Activated CD8-positive, alpha-beta T cell treated with anti-CD3 and anti-CD28 coated beads, Interleukin-2, amount 10 ng/mL, durations not matched to agents 7 days and 5 days (primary cell): ENCODE measurements around the gene PDZD7. TPM values are rescaled to one million over a fixed set of nuclear protein-coding genes. Genes with fewer than 3 reads are reported as not detected.
A peak's percentile ranks its signal among the peaks of the same experiment; 100 is the strongest.
"Not testable (repeated sequence)": the region's sequence is repeated elsewhere in the genome, so short reads cannot be mapped to it uniquely, and the experiment has no call there.

Source experiments
- ATAC-seq: fragments of 150-1000 bp; cut with Tn5 transposase; one replicate; pipeline ENCODE4 v1.10.0; 2021; ENCODE audit warnings: moderate library complexity
- CTCF ChIA-PET: fragments of 350-600 bp; sonication (Branson Sonifier 250); formaldehyde crosslinking; loops from one replicate; lab custom pipeline; 2021; ENCODE audit warnings: antibody characterized with exemption; lab: Charles Lee
- POLR2A ChIA-PET: fragments of 350-600 bp; sonication (Branson Sonifier 250); formaldehyde crosslinking; loops from one replicate; lab custom pipeline; 2021; ENCODE audit warnings: antibody characterized with exemption; lab: Charles Lee
- DNase-seq: peaks from one replicate; pipeline ENCODE4 v3.0.0-alpha.2; 2020
- H3K27ac Mint-ChIP-seq: one replicate; pipeline ENCODE4 v1.8.0; 2021; ENCODE audit warnings: mild to moderate bottlenecking, mixed read lengths
- H3K27me3 Mint-ChIP-seq: one replicate; pipeline ENCODE4 v1.8.0; 2021; ENCODE audit warnings: low read depth, mixed read lengths
- H3K36me3 Mint-ChIP-seq: one replicate; pipeline ENCODE4 v1.8.0; 2021; ENCODE audit warnings: low read depth, mixed read lengths
- H3K4me1 Mint-ChIP-seq: one replicate; pipeline ENCODE4 v1.8.0; 2021; ENCODE audit warnings: low read depth, mixed read lengths
- H3K4me3 Mint-ChIP-seq: one replicate; pipeline ENCODE4 v1.8.0; 2021; ENCODE audit warnings: mild to moderate bottlenecking, mixed read lengths
- H3K9me3 Mint-ChIP-seq: one replicate; pipeline ENCODE4 v1.8.0; 2022; ENCODE audit warnings: mixed read lengths; ENCODE audit not compliant: insufficient read depth
- total RNA-seq, 2 experiments: library from RNA; stranded (reverse); gene quantifications; one replicate each; pipeline ENCODE4 v1.2.3, GENCODE V29; 2021

Gene PDZD7
- total RNA-seq, 2 experiments from 2014 or later, result 0.47 to 0.50 TPM

GRCh38 chr10:100978901-100979195 lies 52.1 kb downstream of the PDZD7 start:
- no peaks in the 10 kb centered on the region for H3K9me3 Mint-ChIP-seq
- H3K36me3 Mint-ChIP-seq, result peaks cover 2% of the 10 kb centered on the region
- no peak overlapping the region for H3K27ac Mint-ChIP-seq
- H3K4me1 Mint-ChIP-seq, result no peaks in the 10 kb centered on the region
- CTCF ChIA-PET, result no interaction called here
- POLR2A ChIA-PET, result no interaction called here
- ATAC-seq (no peak), DNase-seq (no peak)
- no peaks in the 10 kb centered on the region for H3K27me3 Mint-ChIP-seq
- no peak overlapping the region for H3K4me3 Mint-ChIP-seq

GRCh38 chr10:100978121-100978900 lies 52.6 kb downstream of the PDZD7 start:
- DNase-seq (no peak), ATAC-seq (no peak)
- ChIA-PET CTCF (no interaction called here), POLR2A (no interaction called here)
- Mint-ChIP-seq H3K4me3 (no peak overlapping the region), H3K27ac (no peak overlapping the region), H3K27me3 (no peaks in the 10 kb centered on the region), H3K4me1 (no peaks in the 10 kb centered on the region), H3K36me3 (peaks cover 2% of the 10 kb centered on the region), H3K9me3 (no peaks in the 10 kb centered on the region)

GRCh38 chr10:100977436-100977835 lies 53.5 kb downstream of the PDZD7 start:
- Mint-ChIP-seq H3K4me1 (no peaks in the 10 kb centered on the region), H3K4me3 (no peak overlapping the region), H3K27me3 (no peaks in the 10 kb centered on the region), H3K27ac (no peak overlapping the region), H3K36me3 (peaks cover 2% of the 10 kb centered on the region), H3K9me3 (no peaks in the 10 kb centered on the region)
- no peak for DNase-seq
- CTCF ChIA-PET, result interaction anchor here (1.4 kb wide), 1 partner anchor 37 kb away, joined by 4 read pairs; no protein-coding TSS in a partner anchor
- POLR2A ChIA-PET, result no interaction called here
- ATAC-seq, result no peak

- peaks cover 2% of the 10 kb centered on the region for H3K36me3 Mint-ChIP-seq
- H3K27me3 Mint-ChIP-seq, result no peaks in the 10 kb centered on the region
- DNase-seq (no peak), ATAC-seq (no peak)
- no peak overlapping the region for H3K27ac Mint-ChIP-seq
- no peaks in the 10 kb centered on the region for H3K4me1 Mint-ChIP-seq
- no peak overlapping the region for H3K4me3 Mint-ChIP-seq
- ChIA-PET POLR2A (no interaction called here), CTCF (interaction anchor here (1.4 kb wide), 1 partner anchor 38 kb away, joined by 4 read pairs; no protein-coding TSS in a partner anchor)
- no peaks in the 10 kb centered on the region for H3K9me3 Mint-ChIP-seq
Measured at GRCh38 chr10:100976906-100977305, 54.0 kb downstream of the PDZD7 start.

- H3K27me3 Mint-ChIP-seq, H3K4me3 Mint-ChIP-seq, H3K4me1 Mint-ChIP-seq, DNase-seq, H3K9me3 Mint-ChIP-seq, ATAC-seq, H3K36me3 Mint-ChIP-seq, POLR2A ChIA-PET, H3K27ac Mint-ChIP-seq: not testable (repeated sequence)
- CTCF ChIA-PET, result interaction anchor here (1.9 kb wide), 1 partner anchor 44 kb away, joined by 7 read pairs; no protein-coding TSS in a partner anchor
Measured at GRCh38 chr10:100975397-100975796, 55.5 kb downstream of the PDZD7 start.

GRCh38 chr10:100972904-100973535 lies 57.9 kb downstream of the PDZD7 start:
- Mint-ChIP-seq H3K4me3 (no peak overlapping the region), H3K9me3 (no peaks in the 10 kb centered on the region), H3K27ac (no peak overlapping the region), H3K27me3 (peaks cover 3% of the 10 kb centered on the region), H3K36me3 (no peaks in the 10 kb centered on the region), H3K4me1 (peaks cover 6% of the 10 kb centered on the region)
- ChIA-PET POLR2A (no interaction called here), CTCF (no interaction called here)
- DNase-seq (no peak), ATAC-seq (no peak)

- Mint-ChIP-seq H3K9me3 (no peaks in the 10 kb centered on the region), H3K4me1 (peaks cover 6% of the 10 kb centered on the region), H3K36me3 (no peaks in the 10 kb centered on the region), H3K4me3 (no peak overlapping the region), H3K27me3 (peaks cover 3% of the 10 kb centered on the region), H3K27ac (no peak overlapping the region)
- ChIA-PET CTCF (no interaction called here), POLR2A (no interaction called here)
- ATAC-seq (no peak), DNase-seq (no peak)
Measured at GRCh38 chr10:100972115-100972903, 58.6 kb downstream of the PDZD7 start.

- Mint-ChIP-seq H3K27ac (no peak overlapping the region), H3K27me3 (peaks cover 3% of the 10 kb centered on the region), H3K4me1 (peaks cover 6% of the 10 kb centered on the region), H3K36me3 (no peaks in the 10 kb centered on the region), H3K9me3 (no peaks in the 10 kb centered on the region), H3K4me3 (no peak overlapping the region)
- ChIA-PET POLR2A (no interaction called here), CTCF (no interaction called here)
- DNase-seq (no peak), ATAC-seq (no peak)
Measured at GRCh38 chr10:100970914-100971811, 59.8 kb downstream of the PDZD7 start.

- CTCF ChIA-PET, result interaction anchor here (0.9 to 3.2 kb wide), 2 partner anchors 15 to 44 kb away, joined by 4 to 12 read pairs; no protein-coding TSS in a partner anchor
- Mint-ChIP-seq H3K4me3 (peak overlapping the region; percentile 32), H3K4me1 (peaks cover 6% of the 10 kb centered on the region), H3K27ac (no peak overlapping the region), H3K27me3 (peaks cover 3% of the 10 kb centered on the region), H3K36me3 (peaks cover 4% of the 10 kb centered on the region), H3K9me3 (no peaks in the 10 kb centered on the region)
- DNase-seq, result peak; percentile 36
- peak; percentile 43 for ATAC-seq
- POLR2A ChIA-PET, result no interaction called here
Measured at GRCh38 chr10:100970076-100970913, 60.6 kb downstream of the PDZD7 start.

GRCh38 chr10:100969187-100970075 lies 61.5 kb downstream of the PDZD7 start, which contains the start of gene SEMA4G:
TSS of gene SEMA4G (plus strand) at chr10:100969504. CDS start at chr10:100972913, 3,409 bp downstream.
- Mint-ChIP-seq H3K27ac (no peak within 1 kb of the TSS), H3K36me3 (peaks cover 5% of the 10 kb centered on the region), H3K4me1 (peaks cover 6% of the 10 kb centered on the region), H3K4me3 (peak within 1 kb of the TSS; percentile 51), H3K9me3 (no peaks in the 10 kb centered on the region), H3K27me3 (peaks cover 3% of the 10 kb centered on the region)
- POLR2A ChIA-PET, result no interaction called here
- DNase-seq, result peak; percentile 49
- CTCF ChIA-PET, result interaction anchor here (0.9 to 3.2 kb wide), 6 partner anchors 12 to 126 kb away, joined by 3 to 12 read pairs (median 4); no protein-coding TSS in a partner anchor
- peak; percentile 86 for ATAC-seq
